HG03342 (cell line): Measurements from ENCODE around the gene WDPCP.
"Not testable (repeated sequence)": the region's sequence is repeated elsewhere in the genome, so short reads cannot be mapped to it uniquely, and the experiment has no call there.

ENCODE experiments used
- ATAC-seq: cut with Tn5 transposase; IDR thresholded peaks from one replicate; pipeline ENCODE4 v1.9.1; 2021; ENCODE audit warnings: mild to moderate bottlenecking, moderate library complexity; ENCODE audit not compliant: unreplicated experiment

Gene WDPCP

GRCh38 chr2:63374341-63374740 lies 213.9 kb downstream of the WDPCP start:
- no peak for ATAC-seq

- ATAC-seq: no peak
These were observed 215.7 kb downstream of the WDPCP start for GRCh38 chr2:63372549-63372948.

DNA sequence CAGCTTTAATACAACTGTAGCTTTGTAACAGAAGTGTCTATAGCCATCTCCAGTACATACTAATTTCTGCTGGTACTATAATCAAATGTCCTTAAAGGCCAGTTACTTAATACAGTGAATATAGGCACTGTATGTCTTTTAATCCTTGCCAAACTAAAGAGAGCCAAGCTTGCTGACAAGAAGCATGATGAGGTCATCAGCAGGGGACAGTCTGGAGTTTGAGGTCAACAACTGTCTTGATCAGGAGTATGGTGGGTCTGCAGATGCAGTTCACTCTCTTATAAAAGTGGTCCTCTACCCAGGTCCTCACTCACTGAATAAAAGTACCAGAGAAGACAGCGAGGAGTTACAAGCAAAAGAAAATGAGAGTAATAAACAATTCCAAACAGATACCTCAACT lies 219.1 kb downstream of the WDPCP start:
- ATAC-seq: no peak

GRCh38 chr2:63364866-63365265 lies 223.4 kb downstream of the WDPCP start:
- ATAC-seq: no peak

DNA sequence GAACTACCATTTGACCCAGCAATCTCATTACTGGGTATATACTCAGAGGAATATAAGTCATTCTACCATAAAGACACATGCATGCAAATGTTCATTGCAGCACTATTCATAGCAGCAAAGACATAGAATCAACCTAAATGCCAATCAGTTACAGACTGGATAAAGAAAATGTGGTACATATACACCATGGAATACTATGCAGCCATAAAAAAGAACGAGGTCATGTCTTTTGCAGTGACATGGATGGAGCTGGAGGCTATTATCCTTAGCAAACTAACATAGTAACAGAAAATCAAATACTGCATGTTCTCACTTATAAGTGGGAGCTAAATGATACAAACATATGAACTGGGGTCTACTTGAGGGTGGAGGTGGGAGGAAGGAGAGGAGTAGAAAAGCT lies 230.6 kb downstream of the WDPCP start:
- not testable (repeated sequence) for ATAC-seq

- ATAC-seq: no peak
These were observed 240.9 kb downstream of the WDPCP start for GRCh38 chr2:63347361-63347760.

GRCh38 chr2:63346411-63346810 lies 241.9 kb downstream of the WDPCP start:
- no peak for ATAC-seq

- ATAC-seq: no peak
These were observed 243.0 kb downstream of the WDPCP start for GRCh38 chr2:63345285-63345633.

DNA sequence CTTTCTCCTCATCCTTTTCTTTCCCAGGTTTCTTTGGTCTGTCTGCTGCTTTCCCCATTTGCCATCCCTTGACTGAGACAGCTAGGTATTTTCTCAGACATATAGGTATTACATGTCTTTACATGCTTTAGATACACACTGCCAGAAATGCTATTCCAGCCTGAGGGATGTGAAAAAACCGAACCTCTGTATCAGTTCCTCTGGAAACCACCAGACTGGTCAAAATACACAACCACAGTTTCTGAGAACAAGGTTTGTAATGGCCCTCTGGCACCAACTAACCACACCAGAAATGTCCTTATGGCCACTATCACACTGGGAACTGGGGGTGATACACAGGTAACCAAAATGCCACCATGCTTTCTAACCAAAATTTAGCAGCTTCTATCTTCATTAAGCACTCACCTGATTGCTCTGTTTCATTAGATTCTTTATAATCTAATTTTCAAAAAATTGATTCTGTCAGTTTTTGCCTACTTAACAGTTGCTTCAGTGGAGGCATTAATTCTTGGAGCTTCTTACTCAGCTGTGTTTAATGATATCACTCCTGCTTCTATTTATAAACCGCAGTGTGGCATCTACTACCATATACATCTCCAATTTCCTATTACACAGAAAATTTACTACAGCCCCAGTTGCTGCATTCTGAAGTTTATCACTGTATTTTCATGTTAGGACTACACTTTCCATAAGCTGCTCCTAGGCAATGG lies 243.5 kb downstream of the WDPCP start:
- no peak for ATAC-seq

GRCh38 chr2:63343397-63344109 lies 244.7 kb downstream of the WDPCP start:
- ATAC-seq: no peak

DNA sequence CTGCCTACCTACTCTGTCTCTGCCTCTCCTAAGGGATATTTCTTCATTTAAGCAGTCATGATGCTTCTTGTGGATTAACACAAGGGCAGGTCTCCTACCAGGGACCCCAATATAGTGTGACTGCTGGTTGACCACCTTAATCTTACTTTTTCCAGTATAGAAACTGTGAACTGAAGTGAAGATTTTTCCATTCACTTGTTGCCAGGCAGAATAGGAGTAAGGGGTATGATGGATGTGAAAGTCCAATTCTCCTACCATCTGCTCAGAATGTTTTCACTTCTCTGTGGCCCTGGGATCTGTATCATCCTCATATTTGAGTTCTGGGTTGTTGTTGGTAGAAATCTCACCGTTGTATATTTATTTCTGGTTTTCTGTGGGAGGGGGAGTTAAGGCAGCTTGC lies 247.8 kb downstream of the WDPCP start:
- ATAC-seq: no peak

- no peak for ATAC-seq
These were observed 253.4 kb downstream of the WDPCP start for GRCh38 chr2:63334910-63335309.

GRCh38 chr2:63326473-63326872 lies 261.8 kb downstream of the WDPCP start:
- ATAC-seq: no peak

DNA sequence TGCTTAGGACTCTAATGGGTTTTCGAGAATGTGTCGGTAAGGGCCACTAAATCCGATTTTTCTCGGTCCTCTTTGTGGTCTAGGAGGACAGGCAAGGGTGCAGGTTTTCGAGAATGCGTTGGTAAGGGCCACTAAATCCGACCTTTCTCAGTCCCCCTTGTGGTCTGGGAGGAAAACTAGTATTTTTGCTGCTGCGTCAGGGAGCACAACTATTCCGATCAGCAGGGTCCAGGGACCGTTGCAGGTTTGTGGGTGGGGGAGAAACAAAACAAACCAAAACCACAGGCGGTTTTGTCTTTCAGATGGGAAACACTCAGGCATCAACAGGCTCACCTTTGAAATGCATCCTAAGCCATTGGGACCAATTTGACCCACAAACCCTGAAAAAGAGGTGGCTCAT lies 264.6 kb downstream of the WDPCP start:
- not testable (repeated sequence) for ATAC-seq

DNA sequence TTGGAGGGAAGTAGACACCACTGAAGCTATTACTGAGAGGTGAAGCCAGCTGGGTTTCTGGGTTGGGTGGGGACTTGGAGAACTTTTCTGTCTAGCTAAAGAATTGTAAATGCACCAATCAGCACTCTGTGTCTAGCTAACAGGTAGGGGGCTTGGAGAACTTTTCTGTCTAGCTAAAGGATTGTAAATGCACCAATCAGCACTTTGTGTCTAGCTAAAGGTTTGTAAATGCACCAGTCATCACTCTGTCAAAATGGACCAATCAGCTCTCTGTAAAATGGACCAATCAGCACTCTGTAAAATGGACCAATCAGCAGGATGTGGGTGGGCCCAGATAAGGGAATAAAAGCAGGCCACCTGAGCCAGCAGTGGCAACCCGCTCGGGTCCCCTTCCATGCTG lies 266.3 kb downstream of the WDPCP start:
- not testable (repeated sequence) for ATAC-seq

DNA sequence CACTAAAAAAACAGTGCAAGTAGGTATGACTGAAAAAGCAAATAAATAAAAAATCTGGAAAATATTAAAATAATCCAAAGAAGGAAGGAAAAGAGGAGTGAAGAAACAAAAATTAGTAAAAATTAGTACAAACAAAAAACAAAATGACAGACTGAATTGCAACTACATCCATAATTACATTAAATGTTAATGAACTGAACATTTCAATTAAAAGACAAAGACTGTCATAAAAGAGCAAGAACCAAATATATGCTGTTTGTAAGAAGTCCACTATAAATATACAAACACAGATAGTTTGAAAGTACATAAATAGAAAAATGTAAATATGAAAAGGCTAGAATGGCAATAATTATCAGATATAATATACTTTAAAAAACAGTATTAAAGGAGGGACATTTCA lies 267.6 kb downstream of the WDPCP start:
- ATAC-seq: no peak

DNA sequence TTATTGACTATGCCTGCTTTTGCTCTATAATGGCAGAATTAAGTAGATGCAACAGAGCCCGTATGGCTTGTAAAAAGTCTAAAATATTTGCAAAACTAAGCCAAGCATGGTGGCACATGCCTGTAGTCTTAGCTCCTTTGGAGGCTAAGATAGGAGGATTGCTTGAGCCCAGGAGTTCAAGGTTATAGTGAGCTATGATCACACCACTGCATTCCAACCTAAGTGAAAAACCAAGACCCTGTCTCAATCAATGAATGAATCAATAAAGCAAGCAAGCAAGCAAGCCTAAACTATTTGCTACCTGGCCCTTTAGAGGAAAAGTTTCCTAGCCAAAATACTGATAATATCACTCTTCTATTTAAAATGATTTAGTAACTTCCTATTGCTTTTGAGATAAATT lies 277.7 kb downstream of the WDPCP start:
- no peak for ATAC-seq

- ATAC-seq: no peak
These were observed 286.8 kb downstream of the WDPCP start for GRCh38 chr2:63301481-63301880.

DNA sequence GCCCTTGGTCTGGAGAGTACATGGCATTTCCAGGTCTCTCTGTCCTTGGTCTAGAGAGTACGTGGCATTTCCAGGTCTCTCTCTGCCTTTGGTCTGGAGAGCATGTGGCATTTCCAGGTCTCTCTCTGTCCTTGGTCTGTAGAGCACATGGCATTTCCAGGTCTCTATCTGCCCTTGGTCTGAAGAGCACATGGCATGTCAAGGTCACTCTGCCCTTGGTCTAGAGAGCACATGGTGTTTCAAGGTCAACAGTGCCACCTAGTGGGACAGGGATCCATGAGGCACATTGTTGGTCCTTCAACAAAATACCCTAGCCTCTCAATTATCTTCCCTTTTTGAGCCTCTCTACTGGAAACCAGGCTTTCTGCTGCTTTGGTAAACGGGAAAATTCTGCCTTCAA lies 287.4 kb downstream of the WDPCP start:
- no peak for ATAC-seq

GRCh38 chr2:63287956-63288355 lies 300.3 kb downstream of the WDPCP start:
- ATAC-seq: no peak

DNA sequence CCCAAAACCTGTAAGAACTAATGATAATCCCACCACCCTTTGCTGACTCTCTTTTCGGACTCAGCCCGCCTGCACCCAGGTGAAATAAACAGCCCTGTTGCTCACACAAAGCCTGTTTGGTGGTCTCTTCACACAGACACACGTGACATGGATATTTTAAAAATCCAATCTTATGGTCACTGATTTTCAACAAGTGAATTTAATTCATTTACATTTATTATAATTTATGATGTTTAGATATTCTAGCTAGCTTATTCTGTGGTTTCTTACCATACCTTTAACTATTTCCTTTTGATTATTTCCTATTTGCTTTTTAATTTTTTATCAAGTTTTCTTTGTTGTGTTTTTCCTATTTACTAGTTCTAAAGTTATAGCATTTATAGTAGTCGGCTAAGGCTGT lies 301.8 kb downstream of the WDPCP start:
- not testable (repeated sequence) for ATAC-seq

- no peak for ATAC-seq
These were observed 305.0 kb downstream of the WDPCP start for GRCh38 chr2:63283273-63283672.

- ATAC-seq: no peak
These were observed 315.7 kb downstream of the WDPCP start for GRCh38 chr2:63272560-63272959.
